ENCODE data around the gene CIAPIN1.
"Not testable (repeated sequence)": the region's sequence is repeated elsewhere in the genome, so short reads cannot be mapped to it uniquely, and the experiment has no call there.

CIAPIN1 gene

DNA sequence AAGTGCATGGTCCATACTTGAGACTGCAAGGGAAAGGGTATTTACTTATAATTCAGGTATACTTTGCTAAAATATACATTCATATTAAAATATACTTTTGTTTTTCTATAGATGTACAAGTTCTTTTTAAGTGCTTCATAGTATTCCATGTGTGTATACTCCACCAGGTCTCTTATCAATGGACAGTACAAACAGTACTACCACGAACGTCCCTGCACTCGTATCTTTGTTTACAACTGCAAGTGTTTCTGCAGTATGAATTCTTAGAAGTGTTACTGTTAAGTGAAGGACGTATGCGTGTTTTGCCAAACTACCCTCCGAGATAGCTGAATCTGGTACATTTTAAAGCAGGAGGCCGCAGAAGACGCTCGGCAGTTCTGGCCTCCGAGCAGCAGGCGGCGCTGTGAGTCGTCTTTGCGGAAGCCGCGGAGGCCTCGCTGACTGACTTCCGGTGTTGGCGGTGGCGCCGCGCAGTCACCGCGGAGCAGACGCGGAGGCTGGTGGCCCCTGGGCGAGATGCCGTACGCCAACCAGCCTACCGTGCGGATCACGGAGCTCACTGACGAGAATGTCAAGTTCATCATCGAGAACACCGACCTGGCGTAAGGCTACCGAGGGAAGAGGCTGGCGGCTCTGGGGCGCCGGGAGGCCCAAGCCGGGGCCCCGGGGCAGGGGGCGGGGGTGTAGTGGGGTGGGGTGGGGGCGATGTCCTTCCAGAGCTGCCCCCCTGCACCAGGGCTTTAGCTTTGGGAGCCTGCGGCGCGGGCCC is 15.2 kb upstream of the CIAPIN1 start, which contains the start of gene POLR2C:
Gene POLR2C (plus strand): TSS at position 471 of the 769 bp plus-strand sequence. CDS start 46 bp downstream, at position 517.
- TF ChIP-seq, protein P1, sequence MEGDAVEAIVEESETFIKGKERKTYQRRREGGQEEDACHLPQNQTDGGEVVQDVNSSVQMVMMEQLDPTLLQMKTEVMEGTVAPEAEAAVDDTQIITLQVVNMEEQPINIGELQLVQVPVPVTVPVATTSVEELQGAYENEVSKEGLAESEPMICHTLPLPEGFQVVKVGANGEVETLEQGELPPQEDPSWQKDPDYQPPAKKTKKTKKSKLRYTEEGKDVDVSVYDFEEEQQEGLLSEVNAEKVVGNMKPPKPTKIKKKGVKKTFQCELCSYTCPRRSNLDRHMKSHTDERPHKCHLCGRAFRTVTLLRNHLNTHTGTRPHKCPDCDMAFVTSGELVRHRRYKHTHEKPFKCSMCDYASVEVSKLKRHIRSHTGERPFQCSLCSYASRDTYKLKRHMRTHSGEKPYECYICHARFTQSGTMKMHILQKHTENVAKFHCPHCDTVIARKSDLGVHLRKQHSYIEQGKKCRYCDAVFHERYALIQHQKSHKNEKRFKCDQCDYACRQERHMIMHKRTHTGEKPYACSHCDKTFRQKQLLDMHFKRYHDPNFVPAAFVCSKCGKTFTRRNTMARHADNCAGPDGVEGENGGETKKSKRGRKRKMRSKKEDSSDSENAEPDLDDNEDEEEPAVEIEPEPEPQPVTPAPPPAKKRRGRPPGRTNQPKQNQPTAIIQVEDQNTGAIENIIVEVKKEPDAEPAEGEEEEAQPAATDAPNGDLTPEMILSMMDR (IDR thresholded peaks at IDR 0.05; ENCODE audit: borderline replicate concordance, insufficient read depth, low read depth, low read length), result peak; percentile 96
- H3K4me3 ChIP-seq (ENCODE audit: low read depth, low read length), result peak within 1 kb of the TSS; percentile 60

DNA sequence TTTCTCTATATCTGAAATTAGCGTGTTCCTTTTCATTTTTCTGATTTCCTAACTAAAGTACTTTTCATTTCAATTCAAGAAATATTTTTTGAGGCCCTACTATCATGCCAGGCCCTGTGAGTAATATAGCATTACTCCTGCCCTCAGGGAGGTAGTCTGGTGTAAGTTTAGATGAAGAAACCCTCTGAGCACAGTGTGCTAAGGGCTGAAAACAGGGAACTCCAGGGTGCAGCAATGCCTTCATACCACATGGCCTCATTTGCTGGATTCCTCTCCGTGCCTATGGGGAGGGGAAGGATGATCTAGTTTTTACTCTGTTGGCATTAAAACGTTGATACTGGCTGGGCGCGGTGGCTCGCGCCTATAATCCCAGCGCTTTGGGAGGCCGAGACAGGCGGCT is 4.8 kb upstream of the CIAPIN1 start:
- H3K4me3 ChIP-seq (ENCODE audit: low read depth, low read length), result no peak overlapping the region
- TF ChIP-seq, protein P1 (IDR thresholded peaks at IDR 0.05; ENCODE audit: borderline replicate concordance, insufficient read depth, low read depth, low read length), result no peak

DNA sequence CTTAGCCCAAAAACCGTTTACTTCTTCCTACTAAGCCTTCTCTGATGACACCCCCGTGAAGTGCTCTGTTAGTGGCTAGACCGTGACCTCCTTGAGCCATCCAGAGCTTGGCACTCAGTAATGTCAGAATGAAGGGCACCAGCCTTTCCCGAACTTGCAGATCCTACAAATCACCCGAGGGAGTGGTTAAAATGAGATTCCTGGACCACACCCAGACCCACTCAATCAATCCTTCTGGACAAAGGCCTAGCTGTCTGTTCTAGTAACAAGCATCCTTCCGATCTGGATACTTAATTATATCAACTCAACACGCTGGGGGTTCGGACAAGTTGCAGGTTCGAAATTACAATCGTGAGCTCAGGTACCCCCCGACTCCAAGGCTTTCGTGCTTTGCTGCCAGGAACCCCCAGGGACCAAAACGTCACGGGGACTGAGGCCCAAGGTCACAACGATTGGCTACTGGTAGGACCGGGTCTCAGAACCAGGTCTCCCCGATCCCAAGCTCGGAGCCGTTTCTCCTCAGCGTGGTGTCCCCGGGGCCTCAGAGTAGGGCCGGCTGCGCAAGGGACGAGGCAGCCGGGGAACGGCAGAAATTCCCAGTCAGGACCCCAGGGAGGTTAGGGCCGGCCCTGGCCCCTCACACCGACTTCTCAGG is 527 bp downstream of the CIAPIN1 start:
- H3K4me3 ChIP-seq (ENCODE audit: low read depth, low read length), result peak overlapping the region; percentile 81
- TF ChIP-seq, protein P1 (IDR thresholded peaks at IDR 0.05; ENCODE audit: borderline replicate concordance, insufficient read depth, low read depth, low read length), result no peak

DNA sequence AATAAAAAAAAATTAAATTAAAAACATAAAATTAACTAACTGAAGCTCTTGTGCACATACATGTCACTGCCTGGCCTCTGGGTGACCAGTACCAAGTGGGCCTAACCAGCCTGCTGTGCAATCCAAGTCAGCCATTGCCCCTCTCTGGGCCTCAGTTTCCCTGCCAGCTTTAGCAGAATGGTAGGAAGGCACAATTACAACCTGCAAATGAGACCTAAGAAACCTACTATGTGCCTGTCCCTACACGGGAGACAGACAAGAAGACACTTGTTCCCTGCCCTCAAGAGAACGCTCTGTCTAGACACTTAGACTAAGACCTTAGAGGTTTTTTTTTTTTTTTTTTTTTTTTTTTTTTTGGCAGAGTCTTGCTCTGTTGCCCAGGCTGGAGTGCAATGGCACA is 1.7 kb downstream of the CIAPIN1 start:
- TF ChIP-seq, protein P1 (IDR thresholded peaks at IDR 0.05; ENCODE audit: borderline replicate concordance, insufficient read depth, low read depth, low read length), result no peak
- no peak overlapping the region for H3K4me3 ChIP-seq (ENCODE audit: low read depth, low read length)

DNA sequence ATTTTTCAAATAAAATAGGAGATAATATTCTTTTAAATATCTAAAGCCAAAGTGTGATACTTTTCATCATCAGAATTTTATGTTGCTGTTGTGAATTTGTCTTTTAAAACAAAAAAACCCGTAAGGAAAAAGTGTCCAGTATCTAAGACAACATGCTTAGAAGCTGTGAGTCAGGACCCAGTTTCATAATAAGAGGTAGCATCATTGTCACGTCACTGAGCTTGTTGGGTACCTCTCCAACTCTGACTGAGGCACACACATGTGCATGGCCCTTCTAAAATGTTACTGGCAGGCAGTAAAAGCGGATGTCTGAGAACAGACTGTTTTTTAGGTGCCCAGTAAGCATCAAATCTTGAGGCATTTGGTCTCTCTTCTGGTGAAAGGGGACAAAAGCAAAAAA is 2.5 kb downstream of the CIAPIN1 start:
- H3K4me3 ChIP-seq (ENCODE audit: low read depth, low read length), result no peak overlapping the region
- TF ChIP-seq, protein P1 (IDR thresholded peaks at IDR 0.05; ENCODE audit: borderline replicate concordance, insufficient read depth, low read depth, low read length), result no peak

DNA sequence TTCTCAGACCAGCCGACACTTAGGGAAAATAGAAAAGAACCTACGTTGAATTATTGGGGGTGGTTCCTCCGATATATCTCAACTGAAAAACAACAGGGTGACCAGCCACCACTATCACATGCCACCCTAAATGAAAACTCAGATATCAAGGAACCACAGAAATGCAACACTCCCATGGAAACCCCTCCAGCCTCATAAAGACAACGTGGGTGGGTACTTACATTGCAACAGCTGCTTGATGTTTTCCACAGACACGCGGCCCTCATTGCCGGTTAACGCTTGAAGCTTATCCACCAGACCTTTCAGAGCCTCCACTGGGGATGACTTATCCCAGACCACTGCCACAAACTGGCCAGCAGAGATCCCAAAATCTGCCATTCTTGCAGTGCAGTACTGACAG is 6.6 kb downstream of the CIAPIN1 start:
- H3K4me3 ChIP-seq (ENCODE audit: low read depth, low read length), result not testable (repeated sequence)

DNA sequence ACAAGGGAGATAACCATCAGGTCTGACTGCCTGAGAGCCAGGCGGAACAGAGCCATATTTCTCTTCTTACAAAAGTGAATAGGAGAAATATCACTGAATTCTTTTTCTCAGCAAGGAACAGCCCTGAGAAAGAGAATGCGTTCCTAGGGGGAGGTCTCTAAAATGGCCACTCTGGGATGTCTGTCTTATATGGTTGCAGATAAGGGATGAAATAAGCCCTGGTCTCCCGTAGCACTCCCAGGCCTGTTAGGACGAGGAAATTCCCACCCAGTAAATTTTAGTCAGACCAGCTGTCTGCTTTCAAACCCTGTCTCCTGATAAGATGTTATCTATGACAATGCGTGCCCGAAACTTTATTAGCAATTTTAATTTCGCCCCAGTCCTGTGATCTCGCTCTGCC is 7.2 kb downstream of the CIAPIN1 start:
- H3K4me3 ChIP-seq (ENCODE audit: low read depth, low read length), result not testable (repeated sequence)

DNA sequence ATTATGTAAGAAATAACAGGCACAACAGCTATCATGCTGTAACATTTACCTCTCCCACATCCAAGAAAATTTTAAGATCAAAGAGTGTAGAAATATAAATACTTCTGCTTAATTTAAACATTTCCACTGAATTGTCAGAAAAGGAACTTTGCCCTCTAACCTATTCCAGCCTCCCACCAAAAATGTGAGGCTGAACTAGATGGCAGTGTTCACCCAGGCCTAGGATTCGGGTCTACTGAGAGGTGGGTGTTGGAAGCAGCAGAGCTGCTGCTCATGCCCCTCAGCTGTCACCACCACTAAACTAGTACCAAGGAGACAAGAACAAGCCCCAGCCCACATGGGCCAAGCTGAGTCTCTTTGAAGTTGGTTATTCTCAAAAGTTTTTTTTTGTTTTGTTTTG is 11.3 kb downstream of the CIAPIN1 start:
- TF ChIP-seq, protein P1 (IDR thresholded peaks at IDR 0.05; ENCODE audit: borderline replicate concordance, insufficient read depth, low read depth, low read length), result no peak
- no peak overlapping the region for H3K4me3 ChIP-seq (ENCODE audit: low read depth, low read length)
